ENCODE results near the gene FYN.

Gene FYN

GRCh38 chr6:111620169-111620568, 253.1 kb downstream of the FYN start:
- no peak for DNase-seq

GRCh38 chr6:111618407-111618806, 254.8 kb downstream of the FYN start:
- DNase-seq = no peak

GRCh38 chr6:111617149-111617548, 256.1 kb downstream of the FYN start:
- DNase-seq = no peak

GRCh38 chr6:111615916-111616612, 257.2 kb downstream of the FYN start:
- DNase-seq = no peak

GRCh38 chr6:111614833-111615582, 258.2 kb downstream of the FYN start:
- DNase-seq = no peak

GRCh38 chr6:111612379-111612778, 260.9 kb downstream of the FYN start:
- DNase-seq = no peak

GRCh38 chr6:111610548-111611172, 262.6 kb downstream of the FYN start:
- no peak for DNase-seq
